HUES48 (cell line): ENCODE measurements around the gene BPTF.
"Not testable (repeated sequence)": the region's sequence is repeated elsewhere in the genome, so short reads cannot be mapped to it uniquely, and the experiment has no call there.

Source experiments
- H3K27ac ChIP-seq: one replicate; pipeline ENCODE4 v1.7.0; 2013; ENCODE audit warnings: low read depth, low read length, inconsistent platforms
- H3K27me3 ChIP-seq: 2 replicates; pipeline ENCODE4 v1.6.1; 2013; ENCODE audit warnings: mild to moderate bottlenecking, low read length; ENCODE audit not compliant: control insufficient read depth, insufficient read depth
- H3K36me3 ChIP-seq: 2 replicates; pipeline ENCODE4 v1.6.1; 2013; ENCODE audit warnings: low read length; ENCODE audit not compliant: control insufficient read depth, insufficient read depth
- H3K4me1 ChIP-seq: 2 replicates; pipeline ENCODE4 v1.6.1; 2013; ENCODE audit warnings: mild to moderate bottlenecking, low read length; ENCODE audit not compliant: control insufficient read depth, insufficient read depth
- H3K4me3 ChIP-seq: 2 replicates; pipeline ENCODE4 v1.5.1; 2013; ENCODE audit warnings: mild to moderate bottlenecking, low read depth, low read length
- H3K9ac ChIP-seq: 2 replicates; pipeline ENCODE4 v1.6.1; 2013; ENCODE audit warnings: mild to moderate bottlenecking, low read depth, low read length, moderate library complexity
- H3K9me3 ChIP-seq: 2 replicates; pipeline ENCODE4 v1.6.1; 2013; ENCODE audit warnings: low read length; ENCODE audit not compliant: control insufficient read depth, insufficient read depth

The BPTF gene

GRCh38 chr17:67902511-67903231, 77.4 kb downstream of the BPTF start:
- Histone ChIP-seq H3K36me3 (peaks cover 97% of the 10 kb centered on the region), H3K27ac (no peak overlapping the region), H3K9ac (no peak overlapping the region), H3K27me3 (no peaks in the 10 kb centered on the region), H3K9me3 (no peaks in the 10 kb centered on the region), H3K4me1 (no peaks in the 10 kb centered on the region), H3K4me3 (no peak overlapping the region)

DNA sequence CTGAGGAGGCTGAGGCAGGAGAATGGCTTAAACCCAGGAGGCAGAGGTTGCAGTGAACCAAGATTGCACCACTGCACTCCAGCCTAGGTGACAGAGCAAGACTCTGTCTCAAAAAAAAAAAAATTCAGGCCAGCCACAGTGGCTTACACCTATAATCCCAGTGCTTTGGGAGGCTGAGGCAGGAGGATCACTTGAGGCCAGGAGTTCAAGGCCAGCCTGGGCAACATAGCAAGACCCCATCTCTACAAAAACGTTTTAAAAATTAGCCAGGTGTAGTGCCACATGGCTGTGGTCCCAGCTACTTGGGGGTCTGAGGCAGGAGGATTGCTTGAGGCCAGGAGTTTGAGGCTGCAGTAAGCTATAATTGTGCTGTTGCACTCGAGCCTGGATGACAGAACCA, 80.0 kb downstream of the BPTF start:
- not testable (repeated sequence) for H3K4me1 ChIP-seq, H3K27me3 ChIP-seq, H3K9ac ChIP-seq, H3K9me3 ChIP-seq, H3K27ac ChIP-seq, H3K4me3 ChIP-seq
- H3K36me3 ChIP-seq, result peaks cover 95% of the 10 kb centered on the region

- not testable (repeated sequence) for H3K27me3 ChIP-seq, H3K27ac ChIP-seq
- H3K36me3 ChIP-seq, result peaks cover 94% of the 10 kb centered on the region
These were observed 85.0 kb downstream of the BPTF start for GRCh38 chr17:67910117-67910803.

GRCh38 chr17:67911059-67911782, 85.9 kb downstream of the BPTF start:
- no peaks in the 10 kb centered on the region for H3K27me3 ChIP-seq
- peaks cover 94% of the 10 kb centered on the region for H3K36me3 ChIP-seq
- no peak overlapping the region for H3K4me3 ChIP-seq
- H3K27ac ChIP-seq, result no peak overlapping the region
- H3K9ac ChIP-seq, result no peak overlapping the region
- no peaks in the 10 kb centered on the region for H3K4me1 ChIP-seq
- no peaks in the 10 kb centered on the region for H3K9me3 ChIP-seq

More at GRCh38 chr17:67910117-67910803, 85.0 kb downstream of the BPTF start:
- not testable (repeated sequence) for H3K9me3 ChIP-seq, H3K9ac ChIP-seq, H3K4me1 ChIP-seq, H3K4me3 ChIP-seq

DNA sequence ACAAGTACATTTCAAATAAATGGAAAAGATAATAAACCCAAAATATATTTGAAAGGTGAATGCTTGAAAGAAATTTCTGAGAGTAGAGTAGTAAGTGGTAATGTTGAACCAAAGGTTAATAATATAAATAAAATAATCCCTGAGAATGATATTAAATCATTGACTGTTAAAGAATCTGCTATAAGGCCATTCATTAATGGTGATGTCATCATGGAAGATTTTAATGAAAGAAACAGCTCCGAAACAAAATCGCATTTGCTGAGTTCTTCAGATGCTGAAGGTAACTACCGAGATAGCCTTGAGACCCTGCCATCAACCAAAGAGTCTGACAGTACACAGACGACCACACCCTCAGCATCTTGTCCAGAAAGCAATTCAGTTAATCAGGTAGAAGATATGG, 86.8 kb downstream of the BPTF start:
- Histone ChIP-seq H3K9ac (no peak overlapping the region), H3K36me3 (peaks cover 91% of the 10 kb centered on the region), H3K9me3 (no peaks in the 10 kb centered on the region), H3K27ac (no peak overlapping the region), H3K4me1 (no peaks in the 10 kb centered on the region), H3K27me3 (no peaks in the 10 kb centered on the region), H3K4me3 (no peak overlapping the region)

GRCh38 chr17:67912656-67913055, 87.4 kb downstream of the BPTF start:
- Histone ChIP-seq H3K4me1 (no peaks in the 10 kb centered on the region), H3K9ac (no peak overlapping the region), H3K27me3 (no peaks in the 10 kb centered on the region), H3K4me3 (no peak overlapping the region), H3K9me3 (no peaks in the 10 kb centered on the region), H3K36me3 (peaks cover 88% of the 10 kb centered on the region), H3K27ac (no peak overlapping the region)

- no peaks in the 10 kb centered on the region for H3K27me3 ChIP-seq
- H3K4me3 ChIP-seq, result no peak overlapping the region
- H3K9me3 ChIP-seq, result no peaks in the 10 kb centered on the region
- H3K27ac ChIP-seq, result no peak overlapping the region
- peaks cover 81% of the 10 kb centered on the region for H3K36me3 ChIP-seq
- H3K4me1 ChIP-seq, result no peaks in the 10 kb centered on the region
- H3K9ac ChIP-seq, result no peak overlapping the region
These were observed 94.9 kb downstream of the BPTF start for GRCh38 chr17:67920212-67920611.

DNA sequence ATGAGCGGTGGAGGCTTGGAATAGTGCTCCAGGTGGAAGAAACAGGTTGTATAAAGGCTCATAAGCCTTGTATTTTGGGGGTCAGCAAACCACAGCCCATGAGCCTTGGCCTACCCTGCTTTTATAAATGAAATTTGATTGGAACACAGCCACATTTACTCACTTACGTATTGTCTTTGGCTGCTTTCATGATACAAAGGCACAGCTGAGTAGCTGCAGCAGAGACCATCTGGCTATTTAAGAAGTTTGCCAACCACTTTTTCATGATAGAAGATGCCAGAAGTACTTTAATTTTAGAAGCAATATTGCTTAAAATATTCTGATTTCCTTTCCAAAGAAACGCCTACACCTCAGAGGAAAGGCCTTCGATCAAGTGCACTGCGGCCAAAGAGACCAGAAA, 97.2 kb downstream of the BPTF start:
- no peak overlapping the region for H3K27ac ChIP-seq
- H3K36me3 ChIP-seq, result peaks cover 89% of the 10 kb centered on the region
- H3K4me1 ChIP-seq, result no peaks in the 10 kb centered on the region
- no peaks in the 10 kb centered on the region for H3K9me3 ChIP-seq
- H3K4me3 ChIP-seq, result no peak overlapping the region
- H3K27me3 ChIP-seq, result no peaks in the 10 kb centered on the region
- no peak overlapping the region for H3K9ac ChIP-seq

- peaks cover 99% of the 10 kb centered on the region for H3K36me3 ChIP-seq
- H3K4me1 ChIP-seq, H3K27me3 ChIP-seq, H3K9me3 ChIP-seq, H3K9ac ChIP-seq, H3K27ac ChIP-seq, H3K4me3 ChIP-seq: not testable (repeated sequence)
These were observed 103.5 kb downstream of the BPTF start for GRCh38 chr17:67928842-67929241.

GRCh38 chr17:67931227-67931626, 105.9 kb downstream of the BPTF start:
- H3K9ac ChIP-seq, result no peak overlapping the region
- H3K27me3 ChIP-seq, result no peaks in the 10 kb centered on the region
- H3K36me3 ChIP-seq, result peaks cover 99% of the 10 kb centered on the region

GRCh38 chr17:67942810-67943209, 117.5 kb downstream of the BPTF start:
- Histone ChIP-seq H3K27me3 (no peaks in the 10 kb centered on the region), H3K36me3 (peaks cover 100% of the 10 kb centered on the region), H3K4me3 (no peak overlapping the region), H3K27ac (no peak overlapping the region), H3K9ac (no peak overlapping the region), H3K9me3 (no peaks in the 10 kb centered on the region), H3K4me1 (no peaks in the 10 kb centered on the region)

More at GRCh38 chr17:67931227-67931626, 105.9 kb downstream of the BPTF start:
- Histone ChIP-seq H3K27ac (no peak overlapping the region), H3K9me3 (no peaks in the 10 kb centered on the region), H3K4me3 (no peak overlapping the region), H3K4me1 (no peaks in the 10 kb centered on the region)
